ENCODE measurements around the gene CES4A.

DNA sequence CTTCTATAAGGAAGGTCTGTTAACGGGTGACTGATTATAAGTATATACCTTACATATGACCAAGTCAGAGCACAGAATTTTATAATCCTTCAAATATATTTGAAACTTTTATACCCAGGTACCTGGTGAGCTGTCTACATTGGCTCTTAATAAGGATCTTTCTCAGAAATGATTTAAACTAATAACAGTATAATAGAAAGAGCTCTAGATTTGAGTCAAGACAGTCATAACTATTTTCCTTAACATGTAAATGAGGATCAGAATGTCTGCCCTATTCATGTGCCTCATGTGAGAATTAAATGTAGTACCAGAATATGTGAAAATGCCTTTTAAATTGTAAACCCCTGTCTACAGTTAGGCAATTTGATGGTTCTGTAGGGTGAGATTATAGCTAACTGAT is 55.0 kb downstream of the CES4A start:
- TF ChIP-seq POLR2A (IDR thresholded peaks at IDR 0.05; ENCODE audit: low read length) (no peak), GATA1 (IDR thresholded peaks at IDR 0.05; ENCODE audit: low read depth, low read length) (no peak)

All from erythroblast (primary cell).